ENCODE data around the gene LAMC1.

DNA sequence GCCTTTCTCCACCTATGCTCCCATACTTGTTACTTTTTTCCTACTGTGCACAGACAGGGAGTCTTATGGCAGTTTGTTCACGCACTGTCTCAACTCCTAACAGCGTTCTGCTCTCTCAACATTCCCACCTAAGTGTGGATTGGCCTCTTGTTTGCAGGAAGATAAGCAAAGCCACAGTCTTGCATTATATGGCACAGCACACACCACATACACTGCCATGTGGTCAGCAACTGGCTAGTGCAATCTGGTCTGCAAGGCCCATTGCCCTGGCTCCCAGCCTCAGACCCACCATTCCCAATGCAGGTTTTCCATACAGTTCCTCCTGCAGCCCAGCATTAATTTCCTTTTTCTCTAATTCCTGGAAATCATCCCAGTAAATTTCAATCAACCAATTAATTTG lies 124.5 kb downstream of the LAMC1 start:
- no peak for TF ChIP-seq CTCF (conservative IDR thresholded peaks at IDR 0.05 in 1 of 2, IDR thresholded peaks at IDR 0.05 in 1 of 2; ENCODE audit: extremely low read depth in 1 of 2, insufficient read depth in 1 of 2, low read depth in 1 of 2, low read length in 2 of 2)
- TF ChIP-seq EZH2 (IDR thresholded peaks at IDR 0.05; ENCODE audit: borderline replicate concordance, low read length) = no peak
